Activated T-cell treated with anti-CD3 and anti-CD28 coated beads, Interleukin-2, amount 50 U/mL, for 4 hours (primary cell): ENCODE measurements around the gene COX7C. TPM values are rescaled to one million over a fixed set of nuclear protein-coding genes. Genes with fewer than 3 reads are reported as not detected.
"Not testable (repeated sequence)": the region's sequence is repeated elsewhere in the genome, so short reads cannot be mapped to it uniquely, and the experiment has no call there.

Source experiments
- ATAC-seq, 2 donors: fragments of 200-7000 bp; cut with Tn5 transposase; one replicate each; pipeline ENCODE4 v1.10.0; 2021
- DNase-seq: peaks from one replicate; pipeline ENCODE4 v3.0.0-alpha.2; 2020
- H3K27me3 Mint-ChIP-seq: one replicate; pipeline ENCODE4 v1.8.0; 2021; ENCODE audit warnings: low read depth, mixed read lengths
- H3K36me3 Mint-ChIP-seq: one replicate; pipeline ENCODE4 v1.8.0; 2022; ENCODE audit warnings: mixed read lengths; ENCODE audit not compliant: insufficient read depth
- H3K4me1 Mint-ChIP-seq: one replicate; pipeline ENCODE4 v1.8.0; 2021; ENCODE audit warnings: low read depth, mixed read lengths
- H3K4me3 Mint-ChIP-seq: one replicate; pipeline ENCODE4 v1.8.0; 2021; ENCODE audit warnings: mild to moderate bottlenecking, moderate library complexity, mixed read lengths
- H3K9me3 Mint-ChIP-seq: one replicate; pipeline ENCODE4 v1.8.0; 2021; ENCODE audit warnings: mixed read lengths
- total RNA-seq, 3 donors: library from RNA; stranded (reverse); gene quantifications; one replicate each; pipeline ENCODE4 v1.2.1, GENCODE V29; 2021

Gene COX7C
- 100 to 1,000 TPM; 550 to 585 (median 579) TPM for total RNA-seq

DNA sequence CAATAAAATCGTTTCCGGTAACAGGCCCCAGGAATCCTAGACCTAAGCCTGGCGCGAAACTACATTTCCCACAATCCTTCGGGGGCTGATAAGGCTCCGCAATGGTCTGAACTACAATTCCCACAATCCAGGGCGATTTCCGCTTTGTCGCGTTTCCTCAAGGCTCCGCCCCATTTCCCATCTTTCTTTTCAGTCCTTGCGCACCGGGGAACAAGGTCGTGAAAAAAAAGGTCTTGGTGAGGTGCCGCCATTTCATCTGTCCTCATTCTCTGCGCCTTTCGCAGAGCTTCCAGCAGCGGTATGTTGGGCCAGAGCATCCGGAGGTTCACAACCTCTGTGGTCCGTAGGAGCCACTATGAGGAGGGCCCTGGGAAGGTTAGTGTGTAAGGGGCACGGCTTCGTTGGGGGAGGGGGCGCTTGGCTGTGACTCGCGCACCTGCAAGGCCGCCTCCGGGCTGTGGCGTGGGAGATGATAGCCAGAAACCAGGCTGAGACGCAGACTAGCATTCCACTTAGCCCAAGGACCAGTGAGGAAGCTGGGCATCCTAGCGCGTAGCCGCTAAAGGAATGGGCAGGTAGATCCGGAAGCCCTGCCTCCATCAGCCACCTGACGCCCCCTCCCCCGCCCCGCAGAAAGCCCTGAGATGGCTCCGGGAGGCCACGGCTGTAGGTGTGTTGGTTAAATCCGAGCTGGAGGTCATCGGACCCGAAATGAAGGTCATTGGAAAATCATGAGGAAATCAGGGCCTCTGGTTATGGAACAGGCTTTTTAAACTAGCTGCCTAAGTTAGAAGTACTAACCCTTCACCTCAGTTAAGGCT is at the start of gene COX7C:
TSS of gene COX7C (plus strand) at position 186 of the 821 bp plus-strand sequence. CDS start at position 301, 115 bp downstream.
- H3K9me3 Mint-ChIP-seq = peaks cover 4% of the 10 kb centered on the region
- peak within 1 kb of the TSS; percentile 100 for H3K4me3 Mint-ChIP-seq
- H3K4me1 Mint-ChIP-seq = peaks cover 20% of the 10 kb centered on the region
- H3K36me3 Mint-ChIP-seq = peaks cover 42% of the 10 kb centered on the region
- ATAC-seq (peak; percentile 96 to 97), DNase-seq (peak; percentile 87)
- H3K27me3 Mint-ChIP-seq = peaks cover 10% of the 10 kb centered on the region

- not testable (repeated sequence) for H3K4me3 Mint-ChIP-seq, H3K27me3 Mint-ChIP-seq, ATAC-seq, DNase-seq, H3K9me3 Mint-ChIP-seq, H3K4me1 Mint-ChIP-seq, H3K36me3 Mint-ChIP-seq
These were observed 48.0 kb upstream of the COX7C start for GRCh38 chr5:86569522-86570426.

DNA sequence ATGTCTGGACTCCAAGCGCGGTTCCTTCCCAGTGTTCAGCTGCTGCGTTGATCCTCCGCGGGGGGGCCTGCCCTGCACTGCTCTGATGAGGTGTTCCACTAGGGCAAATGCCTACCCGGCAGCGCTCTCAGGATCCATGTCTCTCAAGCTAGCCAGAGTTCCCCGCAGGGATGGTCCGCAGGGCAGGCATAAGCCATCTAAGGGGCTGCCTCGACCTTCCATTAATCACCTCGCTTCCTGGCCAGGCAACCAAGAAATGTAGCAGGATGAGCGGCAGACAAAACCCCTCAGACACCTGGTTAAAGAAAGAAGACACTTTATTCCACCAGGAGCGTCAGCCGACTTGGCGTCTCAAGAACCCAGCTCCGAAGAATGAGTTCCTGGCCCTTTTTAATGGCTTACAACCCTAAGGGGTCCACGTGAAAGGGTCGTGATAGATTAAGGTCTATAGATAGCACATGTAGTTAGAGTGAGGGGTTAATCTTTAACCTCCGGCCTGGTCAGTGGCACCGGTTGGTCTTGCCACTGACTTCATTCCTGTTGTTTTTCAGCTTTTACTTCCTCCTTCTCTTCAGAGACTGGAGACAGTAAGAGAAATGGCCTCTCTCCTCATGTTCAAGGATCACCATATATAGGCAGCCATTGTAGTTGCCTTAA is 47.2 kb upstream of the COX7C start:
- H3K36me3 Mint-ChIP-seq = no peaks in the 10 kb centered on the region
- ATAC-seq (no peak), DNase-seq (no peak)
- no peaks in the 10 kb centered on the region for H3K9me3 Mint-ChIP-seq
- no peak overlapping the region for H3K4me3 Mint-ChIP-seq
- peaks cover 2% of the 10 kb centered on the region for H3K27me3 Mint-ChIP-seq
- H3K4me1 Mint-ChIP-seq = no peaks in the 10 kb centered on the region

- not testable (repeated sequence) for H3K4me1 Mint-ChIP-seq, ATAC-seq, DNase-seq, H3K9me3 Mint-ChIP-seq, H3K27me3 Mint-ChIP-seq, H3K36me3 Mint-ChIP-seq, H3K4me3 Mint-ChIP-seq
These were observed 46.6 kb upstream of the COX7C start for GRCh38 chr5:86571109-86571508.

DNA sequence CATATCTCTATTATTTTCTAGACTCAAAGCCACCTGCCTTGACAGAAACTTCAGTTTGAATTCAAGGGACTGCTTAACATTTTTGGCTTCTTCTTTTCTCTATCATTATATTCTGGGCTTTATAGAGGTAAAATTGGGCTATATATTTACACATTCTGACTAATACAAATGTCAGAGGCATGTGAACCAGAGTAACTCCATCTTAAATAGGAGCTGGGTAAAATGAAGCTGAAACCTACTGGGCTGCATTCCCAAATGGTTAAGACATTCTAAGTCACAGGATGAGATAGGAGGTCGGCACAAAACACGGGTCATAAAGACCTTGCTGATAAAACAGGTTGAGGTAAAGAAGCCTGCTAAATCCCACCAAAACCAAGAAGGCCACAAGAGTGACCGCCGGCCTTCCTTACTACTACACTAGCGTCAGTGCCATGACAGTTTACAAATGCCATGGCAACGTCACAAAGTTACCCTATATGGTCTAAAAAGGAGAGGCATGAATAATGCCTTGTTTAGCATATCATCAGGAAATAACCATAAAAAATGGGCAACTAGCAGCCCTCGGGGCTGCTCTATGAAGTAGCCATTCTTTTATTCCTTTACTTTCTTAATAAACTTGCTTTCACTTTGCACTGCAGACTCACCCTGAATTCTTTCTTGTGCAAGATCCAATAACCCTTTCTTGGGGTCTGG is 44.8 kb upstream of the COX7C start:
- H3K4me3 Mint-ChIP-seq = no peak overlapping the region
- H3K27me3 Mint-ChIP-seq = peaks cover 1% of the 10 kb centered on the region
- DNase-seq (no peak), ATAC-seq (no peak)
- no peaks in the 10 kb centered on the region for H3K4me1 Mint-ChIP-seq
- H3K9me3 Mint-ChIP-seq = no peaks in the 10 kb centered on the region
- no peaks in the 10 kb centered on the region for H3K36me3 Mint-ChIP-seq

DNA sequence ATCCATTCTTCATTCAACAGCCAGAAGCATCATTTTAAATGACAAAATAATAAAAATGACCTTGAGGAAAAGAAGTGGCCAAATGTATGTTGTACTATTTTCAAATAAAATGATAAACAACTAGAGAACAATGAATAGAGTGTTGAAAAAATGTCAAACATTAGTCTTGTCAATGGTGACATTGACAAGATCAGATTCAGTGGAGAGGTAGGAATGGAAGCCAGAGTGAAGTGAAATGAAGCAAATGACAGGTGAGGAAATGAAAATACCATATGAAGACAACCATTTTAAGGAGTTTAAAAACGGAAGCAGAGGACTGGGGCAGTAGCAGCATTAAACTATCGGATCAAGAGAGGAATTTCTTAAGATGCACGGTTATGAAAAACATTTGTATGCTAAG is 38.2 kb upstream of the COX7C start:
- Mint-ChIP-seq H3K9me3 (no peaks in the 10 kb centered on the region), H3K4me1 (no peaks in the 10 kb centered on the region), H3K36me3 (no peaks in the 10 kb centered on the region), H3K27me3 (peaks cover 14% of the 10 kb centered on the region), H3K4me3 (no peak overlapping the region)
- DNase-seq (no peak), ATAC-seq (no peak)

DNA sequence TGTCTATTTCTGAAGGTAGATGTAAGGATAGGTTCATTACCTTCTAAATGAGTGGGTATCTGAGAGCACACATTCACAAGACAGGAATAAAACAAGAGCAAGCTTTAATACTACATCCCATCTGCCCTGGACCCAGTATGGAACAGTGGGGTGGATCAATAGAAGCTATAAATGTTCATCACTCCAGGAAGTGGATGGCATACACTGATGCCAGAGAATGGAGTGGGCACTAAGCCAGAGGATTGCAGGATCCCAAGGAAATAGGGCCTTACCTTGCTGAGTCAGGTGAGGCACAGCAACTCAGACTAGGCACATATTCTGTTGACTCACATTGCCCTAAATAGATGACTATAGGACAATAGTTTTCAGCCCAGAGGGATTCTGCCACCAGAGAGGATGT is 21.3 kb upstream of the COX7C start:
- Mint-ChIP-seq H3K4me3 (no peak overlapping the region), H3K36me3 (no peaks in the 10 kb centered on the region), H3K4me1 (no peaks in the 10 kb centered on the region), H3K27me3 (peaks cover 39% of the 10 kb centered on the region), H3K9me3 (no peaks in the 10 kb centered on the region)
- DNase-seq (no peak), ATAC-seq (no peak)

GRCh38 chr5:86605881-86606280 is 11.9 kb upstream of the COX7C start:
- Mint-ChIP-seq H3K4me1 (no peaks in the 10 kb centered on the region), H3K27me3 (peaks cover 9% of the 10 kb centered on the region), H3K36me3 (no peaks in the 10 kb centered on the region), H3K4me3 (no peak overlapping the region), H3K9me3 (no peaks in the 10 kb centered on the region)
- ATAC-seq (no peak), DNase-seq (no peak)

DNA sequence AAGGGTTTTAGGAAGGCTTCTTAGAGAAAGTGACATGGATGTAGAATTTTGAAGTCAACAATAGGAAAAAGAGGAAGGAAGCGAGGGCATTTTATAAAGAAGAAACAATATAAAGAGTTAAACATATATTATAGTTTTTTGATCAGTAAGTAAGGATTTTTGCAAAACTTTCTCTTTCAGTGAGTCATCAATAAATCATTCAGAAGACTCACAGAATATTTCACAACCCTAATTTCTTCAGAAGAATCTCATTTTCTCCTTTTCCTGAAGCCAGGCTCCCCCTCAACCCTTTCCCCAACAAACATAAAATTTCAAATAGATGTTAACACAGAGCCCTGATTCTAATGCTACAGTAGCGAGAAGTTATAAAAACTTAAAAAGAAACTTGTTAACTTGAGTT is 4.3 kb upstream of the COX7C start:
- ATAC-seq (no peak), DNase-seq (no peak)
- H3K27me3 Mint-ChIP-seq = peaks cover 30% of the 10 kb centered on the region
- H3K36me3 Mint-ChIP-seq = peaks cover 6% of the 10 kb centered on the region
- peaks cover 4% of the 10 kb centered on the region for H3K9me3 Mint-ChIP-seq
- H3K4me1 Mint-ChIP-seq = peaks cover 4% of the 10 kb centered on the region
- no peak overlapping the region for H3K4me3 Mint-ChIP-seq

DNA sequence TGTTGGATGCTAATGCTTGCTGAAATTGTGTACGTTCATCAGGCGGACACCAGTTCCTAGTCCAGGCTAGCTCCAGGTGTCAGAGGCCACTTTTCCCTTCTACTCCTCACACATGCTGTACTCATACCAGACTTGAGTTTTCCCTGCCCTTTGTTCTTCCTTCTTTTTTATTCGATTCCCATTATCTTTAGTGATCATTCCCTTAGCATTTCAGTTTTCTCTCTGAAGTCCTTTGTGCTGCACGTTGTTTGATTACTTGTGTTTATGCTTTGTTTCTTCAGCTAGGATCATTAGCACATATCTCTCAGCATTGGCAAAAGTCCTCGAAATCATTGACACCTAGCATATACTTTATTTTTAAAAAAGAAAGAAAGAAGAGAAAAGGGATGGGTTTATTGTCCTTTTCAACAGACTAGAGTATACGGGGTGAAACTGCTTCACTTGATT is 409 bp upstream of the COX7C start:
- peaks cover 20% of the 10 kb centered on the region for H3K4me1 Mint-ChIP-seq

DNA sequence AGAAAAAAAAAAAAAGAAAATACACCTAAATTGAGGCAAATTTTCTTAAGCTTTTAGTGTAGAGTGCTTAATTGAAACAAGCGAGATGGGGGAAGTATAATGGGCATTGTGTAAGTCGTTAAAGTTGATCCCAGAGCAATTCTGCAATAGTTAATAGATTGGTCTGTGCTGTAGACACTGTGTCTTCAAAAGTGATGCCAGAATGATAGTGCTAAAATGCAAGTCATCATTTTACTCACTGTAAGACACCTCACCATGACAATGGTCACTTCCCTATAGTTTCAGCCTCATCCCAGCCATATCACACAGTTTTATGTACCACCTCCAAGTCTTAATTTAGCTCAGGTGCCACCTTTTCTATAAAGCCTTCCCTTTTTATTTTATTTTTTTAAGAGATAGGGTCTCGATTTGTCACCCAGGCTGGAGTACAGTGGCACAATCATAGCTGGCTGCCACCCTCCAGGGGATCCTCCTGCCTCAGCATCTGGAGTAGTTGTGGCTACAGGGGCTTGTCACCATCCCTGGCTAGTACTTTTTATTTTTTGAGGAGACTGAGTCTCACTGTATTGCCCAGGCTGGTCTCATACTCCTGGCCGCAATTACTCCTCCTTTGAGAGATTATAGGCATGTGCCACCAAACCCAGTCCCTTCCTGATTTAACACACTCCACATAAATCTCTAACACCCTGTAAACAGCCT is 6.2 kb downstream of the COX7C start:
- ATAC-seq = no peak
- no peak for DNase-seq
- Mint-ChIP-seq H3K4me1 (peaks cover 15% of the 10 kb centered on the region), H3K36me3 (peaks cover 35% of the 10 kb centered on the region), H3K27me3 (peaks cover 5% of the 10 kb centered on the region), H3K4me3 (no peak overlapping the region), H3K9me3 (no peaks in the 10 kb centered on the region)

More for the DNA sequence above, 409 bp upstream of the COX7C start:
- peaks cover 4% of the 10 kb centered on the region for H3K9me3 Mint-ChIP-seq
- no peak for DNase-seq
- H3K36me3 Mint-ChIP-seq = peaks cover 39% of the 10 kb centered on the region
- H3K4me3 Mint-ChIP-seq = peak overlapping the region; percentile 100
- H3K27me3 Mint-ChIP-seq = peaks cover 12% of the 10 kb centered on the region
- no peak for ATAC-seq

GRCh38 chr5:86625148-86625547 is 7.4 kb downstream of the COX7C start:
- H3K36me3 Mint-ChIP-seq = peaks cover 23% of the 10 kb centered on the region

GRCh38 chr5:86626149-86626548 is 8.4 kb downstream of the COX7C start:
- no peak for ATAC-seq
- DNase-seq = no peak
- H3K9me3 Mint-ChIP-seq = no peaks in the 10 kb centered on the region
- no peak overlapping the region for H3K4me3 Mint-ChIP-seq
- peaks cover 14% of the 10 kb centered on the region for H3K27me3 Mint-ChIP-seq
- no peaks in the 10 kb centered on the region for H3K4me1 Mint-ChIP-seq
- peaks cover 15% of the 10 kb centered on the region for H3K36me3 Mint-ChIP-seq

More at GRCh38 chr5:86625148-86625547, 7.4 kb downstream of the COX7C start:
- H3K27me3 Mint-ChIP-seq = peaks cover 12% of the 10 kb centered on the region
- peaks cover 4% of the 10 kb centered on the region for H3K4me1 Mint-ChIP-seq
- H3K4me3 Mint-ChIP-seq = no peak overlapping the region
- no peaks in the 10 kb centered on the region for H3K9me3 Mint-ChIP-seq
- ATAC-seq (no peak), DNase-seq (no peak)
